Smooth muscle cell (in vitro differentiated cells): Measurements from ENCODE around the gene TRIP13. TPM values are rescaled to one million over a fixed set of nuclear protein-coding genes. Genes with fewer than 3 reads are reported as not detected.

ENCODE experiments used
- DNase-seq: peaks from one replicate; lab custom pipeline; 2025; ENCODE audit not compliant: unreplicated experiment; lab: John Stamatoyannopoulos, UW
- H2AFZ ChIP-seq: fragments of 200-600 bp; sonication (generic); 2 replicates; pipeline ENCODE4 v1.6.0; 2016; ENCODE audit warnings: antibody characterized with exemption, low read depth, mild to moderate bottlenecking
- H3F3A ChIP-seq: fragments of 200-600 bp; sonication (generic); 2 replicates; pipeline ENCODE4 v1.6.0; 2017; ENCODE audit warnings: antibody characterized with exemption, low read depth
- H3K27ac ChIP-seq: fragments of 200-600 bp; sonication (generic); 2 replicates; pipeline ENCODE4 v1.5.1; 2016; ENCODE audit warnings: low read depth, mild to moderate bottlenecking
- H3K27me3 ChIP-seq: fragments of 200-600 bp; sonication (generic); 2 replicates; pipeline ENCODE4 v1.6.1; 2016; ENCODE audit warnings: low read depth, mild to moderate bottlenecking
- H3K36me3 ChIP-seq: fragments of 200-600 bp; sonication (generic); 2 replicates; pipeline ENCODE4 v1.5.1; 2016; ENCODE audit warnings: low read depth
- H3K4me1 ChIP-seq: fragments of 200-600 bp; sonication (generic); 2 replicates; pipeline ENCODE4 v1.5.1; 2016; ENCODE audit warnings: low read depth
- H3K4me2 ChIP-seq: fragments of 200-600 bp; sonication (generic); 2 replicates; pipeline ENCODE4 v1.6.0; 2016; ENCODE audit warnings: mild to moderate bottlenecking
- H3K4me3 ChIP-seq: fragments of 200-600 bp; sonication (generic); 2 replicates; pipeline ENCODE4 v1.5.1; 2016; ENCODE audit warnings: mild to moderate bottlenecking
- H3K79me2 ChIP-seq: fragments of 200-600 bp; sonication (generic); 2 replicates; pipeline ENCODE4 v1.6.0; 2016; ENCODE audit warnings: low read depth, mild to moderate bottlenecking
- H3K9ac ChIP-seq: fragments of 200-600 bp; sonication (generic); 2 replicates; pipeline ENCODE4 v1.6.0; 2016; ENCODE audit warnings: low read depth
- H3K9me3 ChIP-seq: fragments of 200-600 bp; sonication (generic); replicated peaks from 2 replicates; pipeline ENCODE4 v1.5.1; 2016; ENCODE audit warnings: low read depth
- H4K20me1 ChIP-seq: fragments of 200-600 bp; sonication (generic); 2 replicates; pipeline ENCODE4 v1.6.0; 2016; ENCODE audit warnings: low read depth
- WGBS: methylation state at CpG from one replicate; pipeline ENCODE4 v1.1.7; 2016; ENCODE audit warnings: low lambda C conversion rate; 5-methylcytosine and 5-hydroxymethylcytosine counted together
- polyA plus RNA-seq: library from polyadenylated mRNA; unstranded; fragments of >200 nt; fragmentation: Nextera tagmentation; extraction: Ambion mirVana; gene quantifications from 2 replicates; pipeline ENCODE4 v1.2.1, GENCODE V29; 2016
- total RNA-seq: library from RNA; depleted of rRNA; stranded (reverse); fragments of >200 nt; gene quantifications from 2 replicates; pipeline ENCODE4 v1.2.3, GENCODE V29; 2014
- TF ChIP-seq, protein P1 (sequence below): fragments of 200-600 bp; sonication (generic); IDR thresholded peaks from 2 replicates; pipeline ENCODE4 v1.5.1; 2017; ENCODE audit warnings: borderline replicate concordance, mild to moderate bottlenecking, antibody characterized with exemption; ENCODE audit not compliant: insufficient read depth, poor library complexity, severe bottlenecking

The TRIP13 gene
- total and polyA plus RNA-seq, 2 experiments from 2014 or later: 8.4 to 12.0 TPM

DNA sequence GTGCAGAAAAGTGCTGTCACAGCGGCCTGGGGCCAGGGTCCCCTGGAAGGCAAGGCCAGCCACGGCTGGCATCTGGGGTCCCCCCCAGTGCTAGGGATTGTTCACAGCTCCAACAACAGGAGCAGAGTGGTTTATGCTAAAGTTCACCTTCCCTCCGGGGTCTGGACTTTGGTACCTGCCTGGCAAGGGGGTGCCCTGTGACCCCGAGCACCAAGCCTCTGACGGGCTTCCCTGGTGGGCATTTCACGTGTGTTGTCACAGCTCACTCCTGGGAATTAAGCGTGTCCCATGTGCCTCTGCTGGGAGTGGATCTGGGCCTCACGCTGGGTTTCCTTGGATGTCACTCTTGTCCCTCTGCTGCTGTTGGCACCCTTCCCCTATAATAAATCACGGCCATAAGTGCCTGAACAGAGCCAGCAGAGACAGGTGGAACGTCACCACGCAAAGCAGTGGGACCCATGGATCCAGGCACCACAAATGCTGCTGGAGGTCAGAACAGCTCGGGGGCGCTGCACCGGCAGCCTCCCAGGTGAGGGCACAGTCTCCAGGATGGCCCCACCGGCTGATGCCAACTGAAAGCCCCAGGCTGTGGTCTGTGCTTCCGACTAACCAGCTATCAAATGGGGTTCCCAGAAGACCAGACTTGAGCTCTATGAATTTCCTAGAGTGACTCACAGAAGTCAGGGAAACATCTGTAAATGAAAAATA is 24.1 kb upstream of the TRIP13 start:
- Histone ChIP-seq H3K9ac (no peak overlapping the region), H3K4me1 (no peaks in the 10 kb centered on the region), H3K4me2 (no peak overlapping the region), H4K20me1 (peaks cover 6% of the 10 kb centered on the region), H3F3A (no peaks in the 10 kb centered on the region), H3K36me3 (peaks cover 10% of the 10 kb centered on the region), H2AFZ (no peak overlapping the region), H3K79me2 (peaks cover 4% of the 10 kb centered on the region), H3K27me3 (no peaks in the 10 kb centered on the region), H3K9me3 (no peaks in the 10 kb centered on the region), H3K27ac (no peak overlapping the region), H3K4me3 (no peak overlapping the region)
- TF ChIP-seq, protein P1, sequence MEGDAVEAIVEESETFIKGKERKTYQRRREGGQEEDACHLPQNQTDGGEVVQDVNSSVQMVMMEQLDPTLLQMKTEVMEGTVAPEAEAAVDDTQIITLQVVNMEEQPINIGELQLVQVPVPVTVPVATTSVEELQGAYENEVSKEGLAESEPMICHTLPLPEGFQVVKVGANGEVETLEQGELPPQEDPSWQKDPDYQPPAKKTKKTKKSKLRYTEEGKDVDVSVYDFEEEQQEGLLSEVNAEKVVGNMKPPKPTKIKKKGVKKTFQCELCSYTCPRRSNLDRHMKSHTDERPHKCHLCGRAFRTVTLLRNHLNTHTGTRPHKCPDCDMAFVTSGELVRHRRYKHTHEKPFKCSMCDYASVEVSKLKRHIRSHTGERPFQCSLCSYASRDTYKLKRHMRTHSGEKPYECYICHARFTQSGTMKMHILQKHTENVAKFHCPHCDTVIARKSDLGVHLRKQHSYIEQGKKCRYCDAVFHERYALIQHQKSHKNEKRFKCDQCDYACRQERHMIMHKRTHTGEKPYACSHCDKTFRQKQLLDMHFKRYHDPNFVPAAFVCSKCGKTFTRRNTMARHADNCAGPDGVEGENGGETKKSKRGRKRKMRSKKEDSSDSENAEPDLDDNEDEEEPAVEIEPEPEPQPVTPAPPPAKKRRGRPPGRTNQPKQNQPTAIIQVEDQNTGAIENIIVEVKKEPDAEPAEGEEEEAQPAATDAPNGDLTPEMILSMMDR: no peak
- no peak for DNase-seq
- 98% methylated on average over 16 of the region's 16 CpGs for WGBS

DNA sequence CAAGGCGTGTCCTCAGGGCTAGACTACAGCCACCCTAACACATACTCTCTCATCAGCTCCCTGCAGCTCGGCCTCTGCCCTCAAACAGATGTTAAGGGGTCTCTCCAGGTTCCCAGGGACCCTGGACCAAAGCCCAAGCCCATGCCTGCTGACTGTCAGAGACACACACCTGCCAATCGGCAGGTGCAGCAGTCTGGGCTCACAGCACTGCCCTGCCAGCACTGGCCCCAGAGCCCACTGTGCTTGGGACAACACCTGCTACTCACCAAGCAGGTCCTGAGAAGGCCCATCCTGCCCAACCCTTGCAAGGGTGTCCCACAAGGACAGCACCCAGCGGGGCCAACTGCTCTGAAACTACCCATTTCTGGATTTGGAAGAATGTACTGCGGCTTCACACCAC is 21.7 kb upstream of the TRIP13 start:
- H3F3A ChIP-seq: no peaks in the 10 kb centered on the region
- no peak overlapping the region for H3K27ac ChIP-seq
- H3K9ac ChIP-seq: no peak overlapping the region
- no peak for DNase-seq
- H3K4me2 ChIP-seq: no peak overlapping the region
- H3K9me3 ChIP-seq: no peaks in the 10 kb centered on the region
- no peaks in the 10 kb centered on the region for H3K27me3 ChIP-seq
- no peak overlapping the region for H3K4me3 ChIP-seq
- WGBS: 100% methylated on average over 5 of the region's 5 CpGs
- H2AFZ ChIP-seq: no peak overlapping the region
- peaks cover 16% of the 10 kb centered on the region for H4K20me1 ChIP-seq
- peaks cover 4% of the 10 kb centered on the region for H3K79me2 ChIP-seq
- H3K36me3 ChIP-seq: peaks cover 10% of the 10 kb centered on the region
- TF ChIP-seq, protein P1: no peak
- H3K4me1 ChIP-seq: no peaks in the 10 kb centered on the region

DNA sequence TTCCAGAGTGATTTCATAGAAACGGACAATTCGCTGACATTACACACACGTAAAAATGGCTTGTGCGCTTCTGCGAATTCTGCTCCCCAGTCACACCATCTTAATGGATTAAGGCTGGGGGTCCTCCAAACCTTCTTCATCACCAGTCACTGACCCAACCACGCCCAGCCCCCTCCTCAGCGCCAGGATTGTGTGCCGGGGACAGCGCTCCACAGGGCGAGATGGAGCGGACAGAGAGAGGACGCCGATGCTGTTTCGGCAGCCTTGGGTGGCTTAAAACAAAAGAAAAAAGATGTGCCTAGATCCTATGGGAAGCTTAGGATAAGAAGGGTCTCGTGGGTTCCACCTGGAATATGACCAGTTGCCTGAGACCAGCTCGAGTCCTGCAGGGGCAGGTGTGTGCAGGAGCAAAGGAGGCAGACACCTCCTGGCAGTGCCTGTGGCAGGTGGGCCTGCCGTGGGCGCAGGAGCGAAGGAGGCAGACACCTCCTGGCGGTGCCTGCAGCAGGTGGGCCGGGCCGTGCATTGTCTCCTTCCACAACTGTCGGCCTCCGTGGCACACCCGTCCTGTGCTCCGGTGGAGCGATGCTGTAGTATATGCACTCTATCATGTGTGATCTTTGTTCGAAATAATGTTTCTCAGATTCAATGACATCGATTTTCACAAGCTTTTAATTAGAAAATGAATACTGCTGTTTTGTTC is 20.9 kb upstream of the TRIP13 start:
- peaks cover 16% of the 10 kb centered on the region for H4K20me1 ChIP-seq

More for the DNA sequence above, 20.9 kb upstream of the TRIP13 start:
- TF ChIP-seq, protein P1: no peak
- H3K79me2 ChIP-seq: no peaks in the 10 kb centered on the region
- peaks cover 10% of the 10 kb centered on the region for H3K36me3 ChIP-seq
- H3K4me1 ChIP-seq: no peaks in the 10 kb centered on the region
- H3F3A ChIP-seq: no peaks in the 10 kb centered on the region
- no peak for DNase-seq
- no peak overlapping the region for H3K27ac ChIP-seq
- H3K4me3 ChIP-seq: no peak overlapping the region
- WGBS: 98% methylated on average over 29 of the region's 29 CpGs
- no peak overlapping the region for H3K4me2 ChIP-seq
- H3K9me3 ChIP-seq: no peaks in the 10 kb centered on the region
- H3K9ac ChIP-seq: no peak overlapping the region
- no peaks in the 10 kb centered on the region for H3K27me3 ChIP-seq
- no peak overlapping the region for H2AFZ ChIP-seq
